NT2/D1 (cell line): Measurements from ENCODE around the gene NGDN.

Experiments used
- DNase-seq: peaks from one replicate; pipeline ENCODE4 v3.0.0-alpha.2; 2011; ENCODE audit warnings: low read depth, low spot score
- H3K27me3 ChIP-seq: 2 replicates; pipeline ENCODE4 v1.6.0; 2011; ENCODE audit warnings: mild to moderate bottlenecking; ENCODE audit not compliant: insufficient read length, insufficient read depth
- H3K36me3 ChIP-seq: 2 replicates; pipeline ENCODE4 v1.6.1; 2011; ENCODE audit warnings: mild to moderate bottlenecking, low read length, mixed read lengths; ENCODE audit not compliant: insufficient read depth, insufficient read length
- H3K4me1 ChIP-seq: 2 replicates; pipeline ENCODE4 v1.5.1; 2011; ENCODE audit not compliant: insufficient read depth, insufficient read length
- H3K4me3 ChIP-seq: 2 replicates; pipeline ENCODE4 v1.5.1; 2011; ENCODE audit warnings: low read depth; ENCODE audit not compliant: insufficient read length
- H3K9ac ChIP-seq: 2 replicates; pipeline ENCODE4 v1.6.0; 2011; ENCODE audit warnings: low read depth; ENCODE audit not compliant: insufficient read length
- H3K9me3 ChIP-seq: 2 replicates; pipeline ENCODE4 v1.5.1; 2011; ENCODE audit warnings: mild to moderate bottlenecking, low read length; ENCODE audit not compliant: insufficient read depth
- SUZ12 ChIP-seq: IDR thresholded peaks from 2 replicates; pipeline ENCODE4 v1.6.1; 2011; ENCODE audit not compliant: insufficient read length, insufficient read depth; ENCODE audit errors: extremely low read depth
- YY1 ChIP-seq: IDR thresholded peaks from 2 replicates; pipeline ENCODE4 v1.6.1; 2011; ENCODE audit not compliant: insufficient read length, insufficient read depth
- ZNF274 ChIP-seq: IDR thresholded peaks from 2 replicates; pipeline ENCODE4 v1.6.1; 2011; ENCODE audit warnings: mild to moderate bottlenecking, low read depth, low read length

NGDN gene

GRCh38 chr14:23436327-23437132, 33.0 kb upstream of the NGDN start:
- Histone ChIP-seq H3K36me3 (no peaks in the 10 kb centered on the region), H3K4me1 (peaks cover 19% of the 10 kb centered on the region), H3K9ac (no peak overlapping the region), H3K27me3 (no peaks in the 10 kb centered on the region), H3K4me3 (no peak overlapping the region), H3K9me3 (no peaks in the 10 kb centered on the region)
- TF ChIP-seq SUZ12 (no peak), YY1 (no peak), ZNF274 (no peak)
- DNase-seq = no peak

- Histone ChIP-seq H3K9ac (no peak overlapping the region), H3K9me3 (no peaks in the 10 kb centered on the region), H3K27me3 (no peaks in the 10 kb centered on the region), H3K36me3 (no peaks in the 10 kb centered on the region), H3K4me1 (peaks cover 19% of the 10 kb centered on the region), H3K4me3 (no peak overlapping the region)
- no peak for TF ChIP-seq SUZ12
- no peak for TF ChIP-seq YY1
- DNase-seq = no peak
Measured at GRCh38 chr14:23437133-23438100, 32.1 kb upstream of the NGDN start.

GRCh38 chr14:23438101-23438971, 31.2 kb upstream of the NGDN start:
- TF ChIP-seq YY1 (no peak), SUZ12 (no peak), ZNF274 (no peak)
- peaks cover 25% of the 10 kb centered on the region for H3K4me1 ChIP-seq
- DNase-seq = no peak
- no peak overlapping the region for H3K9ac ChIP-seq
- H3K36me3 ChIP-seq = no peaks in the 10 kb centered on the region
- H3K9me3 ChIP-seq = no peaks in the 10 kb centered on the region
- H3K4me3 ChIP-seq = no peak overlapping the region
- no peaks in the 10 kb centered on the region for H3K27me3 ChIP-seq

- Histone ChIP-seq H3K9ac (no peak overlapping the region), H3K36me3 (no peaks in the 10 kb centered on the region), H3K4me3 (no peak overlapping the region), H3K9me3 (no peaks in the 10 kb centered on the region), H3K27me3 (no peaks in the 10 kb centered on the region), H3K4me1 (peaks cover 28% of the 10 kb centered on the region)
- TF ChIP-seq YY1 (no peak), SUZ12 (no peak), ZNF274 (no peak)
- DNase-seq = no peak
Measured at GRCh38 chr14:23439107-23439835, 30.2 kb upstream of the NGDN start.

GRCh38 chr14:23441076-23441475, 28.4 kb upstream of the NGDN start:
- TF ChIP-seq SUZ12 = no peak
- no peak for TF ChIP-seq YY1
- no peak for TF ChIP-seq ZNF274
- H3K9ac ChIP-seq = no peak overlapping the region
- DNase-seq = no peak
- H3K4me3 ChIP-seq = no peak overlapping the region
- H3K27me3 ChIP-seq = no peaks in the 10 kb centered on the region
- no peaks in the 10 kb centered on the region for H3K9me3 ChIP-seq
- peaks cover 19% of the 10 kb centered on the region for H3K4me1 ChIP-seq
- no peaks in the 10 kb centered on the region for H3K36me3 ChIP-seq

GRCh38 chr14:23442721-23443356, 26.7 kb upstream of the NGDN start:
- H3K4me1 ChIP-seq = peaks cover 9% of the 10 kb centered on the region
- no peak for TF ChIP-seq SUZ12
- no peak for TF ChIP-seq ZNF274
- no peak for TF ChIP-seq YY1
- no peak overlapping the region for H3K4me3 ChIP-seq
- no peaks in the 10 kb centered on the region for H3K9me3 ChIP-seq
- H3K27me3 ChIP-seq = no peaks in the 10 kb centered on the region
- no peaks in the 10 kb centered on the region for H3K36me3 ChIP-seq
- DNase-seq = no peak
- no peak overlapping the region for H3K9ac ChIP-seq
